Epithelial cell of prostate (primary cell): ENCODE measurements around the gene PTPRB.

Experiments
- DNase-seq: peaks from one replicate; pipeline ENCODE4 v3.0.0-alpha.2; 2011; ENCODE audit warnings: low read depth, low spot score
- H3K27ac ChIP-seq: fragments of 450-650 bp; 2 replicates; pipeline ENCODE4 v1.5.1; 2017; ENCODE audit warnings: mild to moderate bottlenecking

The PTPRB gene

DNA sequence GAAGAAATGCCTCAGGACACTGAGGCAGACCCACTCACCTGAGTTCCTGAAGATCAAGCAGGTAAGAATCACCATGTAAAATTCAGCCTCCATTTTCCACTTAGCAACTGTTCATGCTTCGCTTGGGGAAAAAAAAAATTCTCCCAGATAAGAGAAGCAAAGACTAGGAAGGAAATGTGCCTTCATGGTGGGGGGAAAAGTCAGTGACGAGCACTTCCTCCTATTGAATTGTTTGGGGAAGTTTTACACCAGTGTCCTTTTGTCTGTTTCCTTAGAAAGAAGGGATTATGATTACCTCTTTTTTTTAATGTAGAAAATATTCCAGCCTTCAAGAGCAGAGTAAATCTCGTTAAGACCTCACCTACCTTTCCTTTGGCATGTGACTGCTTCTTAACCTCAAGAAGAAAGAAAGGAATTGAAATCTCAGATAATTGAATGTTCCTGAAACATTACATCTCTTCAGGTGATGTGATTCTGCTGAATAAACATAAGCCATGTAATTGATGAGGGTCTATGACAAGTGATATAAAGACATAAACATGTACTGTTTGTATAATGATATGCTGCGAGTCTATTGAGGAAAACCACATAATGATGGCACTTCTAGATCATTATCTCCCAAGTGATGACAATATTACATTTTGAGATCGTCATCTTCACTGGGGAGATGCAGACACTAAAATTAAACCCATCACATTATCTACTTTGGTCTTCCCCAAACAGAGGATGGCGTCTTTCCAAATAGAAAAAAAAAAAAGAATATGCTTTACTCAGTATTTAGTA is at the start of gene PTPRB:
Gene PTPRB (minus strand): TSS at position 127 of the 783 bp plus-strand sequence. CDS start 34 bp downstream, at position 93.
- H3K27ac ChIP-seq = no peak within 1 kb of the TSS
- no peak for DNase-seq

DNA sequence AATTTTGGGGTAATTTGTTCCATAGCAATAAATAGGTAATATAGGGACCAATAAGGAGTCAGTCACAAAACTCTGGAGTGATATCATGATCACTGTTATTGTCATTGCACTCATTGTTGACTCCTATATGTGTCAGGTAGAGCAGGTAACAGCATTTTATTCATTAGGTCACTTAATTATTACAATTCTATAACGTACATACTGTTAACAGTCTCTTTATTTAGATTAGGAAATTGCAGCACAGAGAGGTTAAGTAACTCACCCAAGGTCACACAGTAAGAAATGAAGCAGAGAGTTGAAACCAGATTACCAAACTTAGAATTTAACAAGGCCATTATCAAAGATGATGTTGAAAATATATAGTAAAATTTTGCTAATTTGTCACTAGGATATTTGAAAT is 49.7 kb upstream of the PTPRB start:
- no peak for DNase-seq
- H3K27ac ChIP-seq = no peak overlapping the region

DNA sequence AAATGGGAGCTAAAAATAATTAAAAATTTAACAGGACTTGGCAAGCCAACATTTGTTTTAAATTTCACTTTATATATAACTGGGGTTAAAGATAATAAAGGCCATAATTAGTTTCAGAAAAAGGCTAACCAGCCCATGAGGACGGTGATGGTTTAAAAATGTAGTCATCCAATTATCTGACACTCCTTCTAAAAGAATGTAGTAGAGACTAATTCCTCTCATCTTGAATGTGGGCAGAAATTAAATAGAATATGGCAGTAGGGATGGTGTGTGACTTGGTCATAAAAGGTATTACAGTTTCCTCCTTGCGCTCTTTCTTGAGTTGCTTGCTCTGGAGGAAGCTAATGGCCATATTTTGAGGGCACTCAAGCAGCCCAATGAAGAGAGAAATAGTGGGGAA is 49.1 kb upstream of the PTPRB start:
- H3K27ac ChIP-seq = no peak overlapping the region
- DNase-seq = no peak

DNA sequence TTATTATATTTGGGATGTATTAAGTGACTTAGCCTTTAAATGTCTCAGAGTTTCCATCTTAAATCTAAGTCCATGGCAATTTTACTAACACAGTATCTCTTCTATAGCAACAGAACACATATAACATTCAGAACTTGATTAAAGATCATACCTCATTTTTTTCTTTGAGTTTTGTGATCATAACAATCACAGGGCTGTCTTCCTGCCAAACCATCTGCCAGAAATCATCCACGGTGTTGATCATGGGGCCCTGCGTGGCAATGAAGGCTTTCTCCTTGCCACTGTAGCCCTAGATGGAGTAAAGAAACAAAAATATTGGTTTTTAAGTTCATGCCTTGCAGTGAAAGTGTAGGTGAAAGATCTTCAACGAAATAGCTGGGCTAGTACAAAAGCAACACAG is 46.7 kb upstream of the PTPRB start:
- no peak overlapping the region for H3K27ac ChIP-seq

DNA sequence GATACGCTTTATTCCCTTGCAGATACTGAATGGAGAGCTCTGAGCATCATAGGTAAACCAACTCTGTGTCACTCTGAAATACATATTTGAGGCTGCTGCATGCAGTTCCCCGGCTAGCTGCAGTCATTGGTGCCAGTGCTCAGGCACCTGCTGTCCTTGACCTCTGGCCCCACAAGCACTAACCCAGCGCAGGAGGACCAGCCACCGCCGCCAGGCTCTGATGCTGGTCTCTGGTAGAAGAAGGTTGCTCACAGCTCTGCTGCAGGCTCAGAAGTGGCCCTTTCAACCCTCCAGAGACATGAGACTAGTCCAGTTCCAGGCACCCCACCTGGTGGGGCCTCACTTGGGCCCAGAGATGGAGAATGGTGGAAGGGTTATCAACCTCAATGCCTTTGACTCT is 34.5 kb upstream of the PTPRB start:
- H3K27ac ChIP-seq = no peak overlapping the region
- DNase-seq = no peak

More for the DNA sequence above, 46.7 kb upstream of the PTPRB start:
- DNase-seq = no peak

DNA sequence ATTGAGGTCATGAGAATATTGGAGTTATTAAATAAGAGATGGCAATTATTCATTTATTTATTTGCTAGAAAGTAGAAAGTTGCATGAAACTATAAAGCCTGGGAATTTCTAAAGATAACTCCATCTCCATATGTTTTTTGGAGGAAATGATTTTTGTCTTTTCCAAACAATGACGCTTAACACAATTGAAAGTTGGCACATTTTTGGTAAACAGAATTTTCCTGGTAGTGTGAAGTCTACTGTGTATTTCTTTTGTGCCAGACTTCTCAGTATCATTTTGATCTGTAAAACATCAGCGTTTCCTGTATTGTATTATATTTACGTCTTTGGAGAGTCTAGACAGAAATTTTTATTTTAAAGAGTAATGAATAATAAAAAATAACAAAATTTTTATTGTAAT is 33.7 kb upstream of the PTPRB start:
- no peak overlapping the region for H3K27ac ChIP-seq
- DNase-seq = no peak

- DNase-seq = no peak
- no peak overlapping the region for H3K27ac ChIP-seq
Observed at GRCh38 chr12:70667253-70667652, 30.0 kb upstream of the PTPRB start.

DNA sequence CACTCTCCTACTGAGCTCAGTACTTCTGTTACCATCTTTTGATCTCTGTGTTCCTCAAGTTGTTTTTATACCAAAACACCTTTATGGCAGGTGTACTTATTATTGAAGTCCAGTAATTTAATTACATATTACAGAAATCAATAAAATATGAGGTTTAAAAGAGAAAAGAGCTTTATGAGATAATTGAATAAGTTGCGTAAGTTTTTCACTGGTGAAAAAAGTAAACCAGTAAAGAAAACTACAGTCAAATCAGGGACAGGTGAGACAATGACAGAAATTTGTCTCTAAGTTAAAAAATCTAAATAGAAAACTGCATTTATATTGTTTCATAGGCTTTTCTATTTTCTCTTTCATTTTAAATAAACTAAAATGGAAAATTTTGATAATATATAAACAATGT is 29.1 kb upstream of the PTPRB start:
- DNase-seq = no peak
- H3K27ac ChIP-seq = no peak overlapping the region

DNA sequence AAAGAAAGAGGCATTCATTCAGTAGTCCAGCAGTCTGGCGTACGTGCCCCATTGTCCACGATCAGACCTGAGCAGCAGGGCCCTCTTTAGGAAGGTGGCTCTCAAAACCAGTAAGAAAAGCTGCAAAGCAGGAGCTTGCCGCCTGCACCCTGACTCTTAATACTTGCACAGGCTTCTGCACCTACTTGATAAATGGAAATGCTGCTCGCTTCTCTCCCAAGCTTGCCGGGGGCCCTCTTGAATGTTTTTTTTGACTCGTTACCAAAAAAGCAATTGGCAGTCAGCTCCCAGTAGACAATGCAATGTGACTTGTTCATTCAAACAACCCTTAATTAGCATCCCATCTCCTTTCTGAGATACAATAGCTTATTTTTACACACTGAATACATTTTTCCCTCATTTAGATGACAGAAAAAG is 27.2 kb upstream of the PTPRB start:
- DNase-seq = no peak
- H3K27ac ChIP-seq = no peak overlapping the region

GRCh38 chr12:70663838-70664237 is 26.6 kb upstream of the PTPRB start:
- no peak overlapping the region for H3K27ac ChIP-seq
- no peak for DNase-seq

DNA sequence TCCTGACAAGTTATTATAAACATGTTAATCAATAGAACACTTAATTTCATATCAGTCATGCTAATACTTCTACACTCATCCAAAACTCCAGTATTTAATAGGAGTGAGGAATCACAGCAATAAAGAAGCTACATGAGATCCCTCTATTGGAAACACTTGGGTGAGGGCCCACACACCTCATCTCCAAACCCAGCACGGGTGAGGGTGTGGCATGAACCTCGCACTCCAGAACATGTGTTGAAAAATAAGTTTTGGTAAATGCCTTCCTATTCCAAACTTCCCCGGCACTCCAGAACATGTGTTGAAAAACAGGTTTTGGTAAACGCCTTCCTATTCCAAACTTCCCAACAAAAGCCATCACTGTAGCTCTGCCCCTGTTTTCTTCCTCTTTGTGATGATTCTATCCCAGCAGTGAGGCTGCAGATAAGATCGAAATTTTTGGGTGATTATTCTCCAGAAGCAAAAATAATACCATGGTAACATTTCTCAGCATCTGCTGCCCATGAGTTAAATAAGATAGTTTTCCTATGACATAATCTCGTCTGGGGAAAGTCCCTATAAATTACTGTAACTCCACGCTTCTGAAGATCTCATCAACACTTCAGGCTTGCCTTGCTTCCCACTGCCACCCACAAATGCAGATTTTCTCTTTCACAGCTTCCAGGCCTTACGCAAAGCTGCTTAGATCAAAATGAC is 24.4 kb upstream of the PTPRB start:
- no peak for DNase-seq
- H3K27ac ChIP-seq = peak overlapping the region; percentile 48

DNA sequence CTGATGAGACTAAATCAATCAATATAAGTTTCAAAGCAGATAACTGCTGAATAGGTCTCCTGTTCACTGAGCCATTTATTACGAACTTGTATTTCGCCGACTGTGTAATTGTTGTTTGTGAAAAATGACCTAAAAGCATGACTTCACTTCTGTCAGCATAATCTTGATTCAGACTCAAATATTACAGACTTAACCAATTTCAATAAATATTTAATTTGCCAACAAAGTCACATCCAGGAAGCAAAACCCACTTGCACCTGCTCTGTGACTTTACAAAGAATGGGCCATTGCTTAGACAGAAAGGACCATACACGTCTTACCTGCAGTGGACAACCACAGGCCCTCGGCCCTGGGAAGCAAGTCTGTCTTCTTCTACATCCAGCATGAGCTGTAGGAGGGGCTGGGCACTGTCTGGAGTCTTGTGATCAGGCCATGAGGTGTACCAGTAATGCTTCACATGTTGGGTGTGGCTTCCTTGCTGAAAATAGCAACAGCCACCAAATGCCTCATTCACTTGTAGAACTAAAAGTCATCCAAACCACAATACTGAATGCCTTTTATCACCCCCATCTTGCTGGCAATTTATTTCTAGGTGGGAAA is 23.5 kb upstream of the PTPRB start:
- DNase-seq = peak; percentile 73
- peak overlapping the region; percentile 48 for H3K27ac ChIP-seq

GRCh38 chr12:70660002-70660604 is 22.9 kb upstream of the PTPRB start:
- peak overlapping the region; percentile 48 for H3K27ac ChIP-seq
- DNase-seq = no peak

DNA sequence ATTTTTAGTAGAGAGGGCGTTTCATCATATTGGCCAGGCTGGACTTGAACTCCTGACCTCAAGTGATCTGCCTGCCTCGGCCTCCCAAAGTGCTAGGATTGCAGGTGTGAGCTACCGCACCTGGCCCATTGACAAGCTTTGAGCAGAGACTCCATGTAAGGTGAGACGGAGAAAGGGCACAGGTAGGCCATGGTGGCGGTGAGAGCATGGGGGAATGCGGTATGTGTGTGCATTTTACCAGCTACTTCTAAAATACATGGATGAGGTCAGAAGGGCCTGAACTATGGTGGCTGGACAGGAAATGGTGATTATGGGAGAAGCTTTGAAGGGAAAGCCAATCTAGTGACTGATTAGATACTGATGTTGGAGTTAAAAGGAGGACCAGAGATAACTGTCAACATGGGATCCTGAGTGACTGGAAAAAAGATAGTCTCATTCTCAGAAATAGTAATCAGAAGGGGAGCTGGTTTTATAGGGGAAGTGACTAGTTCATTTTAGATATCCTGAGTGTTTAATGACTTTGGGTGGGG is 21.9 kb upstream of the PTPRB start:
- no peak overlapping the region for H3K27ac ChIP-seq
- DNase-seq = no peak

GRCh38 chr12:70657616-70658286 is 20.5 kb upstream of the PTPRB start:
- no peak overlapping the region for H3K27ac ChIP-seq
- DNase-seq = no peak

- no peak for DNase-seq
- H3K27ac ChIP-seq = no peak overlapping the region
Observed at GRCh38 chr12:70652451-70652850, 15.2 kb upstream of the PTPRB start.

GRCh38 chr12:70648831-70649230 is 11.6 kb upstream of the PTPRB start:
- no peak overlapping the region for H3K27ac ChIP-seq
- DNase-seq = no peak

- H3K27ac ChIP-seq = no peak overlapping the region
- DNase-seq = no peak
Observed at GRCh38 chr12:70648191-70648590, 11.0 kb upstream of the PTPRB start.

GRCh38 chr12:70646850-70647249 is 9.6 kb upstream of the PTPRB start:
- no peak for DNase-seq
- H3K27ac ChIP-seq = peak overlapping the region; percentile 95
